22Rv1 (cell line): Measurements from ENCODE around the gene MFSD6L.

Experiments
- CTCF ChIP-seq: fragments of 450-650 bp; IDR thresholded peaks from 2 replicates; pipeline ENCODE4 v1.5.1; 2017; ENCODE audit warnings: mild to moderate bottlenecking
- ZFX ChIP-seq: fragments of 450-650 bp; IDR thresholded peaks from 2 replicates; pipeline ENCODE4 v1.6.1; 2017; ENCODE audit warnings: antibody characterized with exemption, borderline replicate concordance

- TF ChIP-seq CTCF, result no peak
- TF ChIP-seq ZFX, result no peak
These were observed 2.1 kb upstream of the MFSD6L start for GRCh38 chr17:8801135-8801840.
